Stimulated activated effector memory CD8-positive, alpha-beta T cell treated with anti-CD3 and anti-CD28 coated beads, Interleukin-12 subunit alpha, Interleukin-12 subunit beta, amount 100 ng/mL, for 72 hours (primary cell): ENCODE data around the gene MAGI3.

Source experiments
- ATAC-seq: fragments of 150-1000 bp; cut with Tn5 transposase; 2 replicates; pipeline ENCODE4 v1.10.0; 2021
- DNase-seq, 2 donors: peaks; one replicate each; pipeline ENCODE4 v3.0.0; 2021 to 2022; ENCODE audit warnings: low spot score in 2 of 2
- H3K27ac Mint-ChIP-seq: one replicate; pipeline ENCODE4 v1.8.0; 2022; ENCODE audit warnings: mild to moderate bottlenecking, mixed read lengths
- H3K36me3 Mint-ChIP-seq: one replicate; pipeline ENCODE4 v1.8.0; 2022; ENCODE audit warnings: mild to moderate bottlenecking, mixed read lengths
- H3K4me1 Mint-ChIP-seq: one replicate; pipeline ENCODE4 v1.8.0; 2022; ENCODE audit warnings: mixed read lengths
- H3K4me3 Mint-ChIP-seq: one replicate; pipeline ENCODE4 v1.8.0; 2022; ENCODE audit warnings: mild to moderate bottlenecking, mixed read lengths
- H3K9me3 Mint-ChIP-seq: one replicate; pipeline ENCODE4 v1.8.0; 2022; ENCODE audit warnings: mixed read lengths

MAGI3 gene

DNA sequence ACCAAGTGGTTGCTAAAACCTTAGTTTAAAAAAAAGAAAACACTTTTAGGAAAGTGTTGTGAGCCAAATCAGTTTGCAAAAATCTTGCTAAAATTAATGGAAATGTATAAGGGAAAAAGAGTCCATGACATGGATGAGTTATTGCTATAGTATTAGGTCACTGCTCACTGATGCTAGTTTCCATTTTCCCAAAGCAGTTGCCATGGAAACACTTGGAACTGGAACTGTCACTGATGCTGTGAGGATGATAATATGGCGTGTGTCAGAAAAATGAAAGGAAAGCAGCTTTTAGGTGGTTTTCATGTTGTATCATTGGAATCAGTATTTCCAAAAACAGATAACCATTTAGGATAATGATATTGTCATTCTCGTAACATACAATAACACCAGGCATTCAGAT is 264.6 kb downstream of the MAGI3 start:
- Mint-ChIP-seq H3K27ac (no peak overlapping the region), H3K9me3 (no peaks in the 10 kb centered on the region), H3K4me1 (no peaks in the 10 kb centered on the region), H3K36me3 (no peaks in the 10 kb centered on the region), H3K4me3 (no peak overlapping the region)
- ATAC-seq (no peak), DNase-seq (no peak)

DNA sequence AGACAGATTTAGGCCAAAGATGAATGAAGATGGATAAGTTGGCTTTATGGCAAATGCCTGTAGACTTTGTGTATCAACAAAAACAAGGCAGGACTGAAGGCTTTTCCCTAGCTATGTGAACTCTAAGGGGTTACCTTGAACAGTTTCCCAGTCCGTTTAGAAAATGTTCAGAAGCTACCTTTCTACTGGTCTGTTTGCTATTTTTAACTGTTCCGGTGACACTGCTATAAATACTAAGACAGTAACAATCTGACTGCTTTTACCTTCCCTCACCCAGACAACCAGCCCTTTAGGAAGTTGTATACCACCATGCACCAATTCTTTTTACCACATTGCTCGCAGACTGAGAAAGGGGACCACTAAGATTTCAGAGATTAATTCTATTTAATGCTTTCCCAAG is 266.8 kb downstream of the MAGI3 start:
- no peaks in the 10 kb centered on the region for H3K4me1 Mint-ChIP-seq
- H3K27ac Mint-ChIP-seq = no peak overlapping the region
- DNase-seq (no peak), ATAC-seq (no peak)
- no peaks in the 10 kb centered on the region for H3K36me3 Mint-ChIP-seq
- H3K4me3 Mint-ChIP-seq = no peak overlapping the region
- H3K9me3 Mint-ChIP-seq = no peaks in the 10 kb centered on the region

DNA sequence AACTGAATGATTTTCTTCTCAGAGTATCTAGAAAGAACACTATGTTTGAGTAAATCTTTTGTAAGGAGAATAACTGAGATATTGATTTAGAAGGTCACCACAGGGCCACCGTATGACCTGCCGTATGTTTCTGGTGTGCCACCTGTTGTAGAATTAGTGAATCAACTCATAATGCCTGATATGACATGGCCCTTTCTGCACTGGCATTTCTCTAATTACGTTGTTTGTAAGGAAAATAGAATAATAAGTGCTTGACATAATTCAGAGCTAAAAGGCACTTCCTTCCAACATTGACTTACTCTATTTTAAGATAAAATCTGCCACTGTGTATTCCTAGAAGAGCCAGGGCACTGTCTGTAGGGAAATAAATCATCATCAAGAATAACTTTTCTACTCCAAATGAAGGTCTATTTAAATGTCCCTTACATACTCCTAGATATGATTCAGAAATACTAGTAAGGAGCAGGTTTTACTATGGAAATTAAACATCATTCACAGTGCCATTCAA is 267.3 kb downstream of the MAGI3 start:
- DNase-seq = no peak
- Mint-ChIP-seq H3K9me3 (no peaks in the 10 kb centered on the region), H3K36me3 (no peaks in the 10 kb centered on the region), H3K4me1 (no peaks in the 10 kb centered on the region), H3K4me3 (no peak overlapping the region), H3K27ac (no peak overlapping the region)
- no peak for ATAC-seq

DNA sequence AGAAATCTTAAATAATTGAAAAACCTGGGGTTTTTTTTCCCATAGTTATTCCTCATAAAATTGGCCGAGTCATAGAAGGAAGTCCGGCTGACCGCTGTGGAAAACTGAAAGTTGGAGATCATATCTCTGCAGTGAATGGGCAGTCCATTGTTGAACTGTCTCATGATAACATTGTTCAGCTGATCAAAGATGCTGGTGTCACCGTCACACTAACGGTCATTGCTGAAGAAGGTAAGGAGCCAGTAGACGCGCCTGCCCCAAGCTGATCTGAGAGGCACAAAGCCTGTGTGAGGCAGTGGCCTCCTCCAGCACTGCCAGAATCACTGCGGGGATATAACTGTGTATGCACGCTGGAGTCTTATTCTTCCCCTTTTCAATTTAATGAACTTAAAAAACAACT is 268.7 kb downstream of the MAGI3 start:
- DNase-seq (no peak), ATAC-seq (no peak)
- Mint-ChIP-seq H3K9me3 (no peaks in the 10 kb centered on the region), H3K4me1 (no peaks in the 10 kb centered on the region), H3K27ac (no peak overlapping the region), H3K36me3 (no peaks in the 10 kb centered on the region), H3K4me3 (no peak overlapping the region)

DNA sequence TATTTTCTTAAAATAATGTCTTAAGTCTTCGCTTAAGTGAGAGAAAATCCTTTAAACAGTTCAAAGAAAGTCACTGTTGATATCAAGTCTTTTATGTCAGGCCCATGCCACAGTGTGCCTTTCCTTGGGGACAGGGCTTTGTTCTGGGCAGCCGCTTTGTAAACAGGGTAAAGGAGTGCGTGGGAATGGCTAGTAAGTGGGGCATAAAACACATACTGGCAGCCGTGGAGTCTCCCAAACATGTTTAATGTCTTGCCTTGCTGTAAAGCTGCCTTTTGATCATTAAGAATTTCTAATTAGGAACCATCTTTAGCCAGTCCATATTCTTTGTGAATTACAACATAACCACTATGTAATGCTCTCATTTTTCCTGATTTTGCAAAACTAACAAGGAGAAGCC is 269.2 kb downstream of the MAGI3 start:
- H3K36me3 Mint-ChIP-seq = no peaks in the 10 kb centered on the region
- DNase-seq = no peak
- H3K4me3 Mint-ChIP-seq = no peak overlapping the region

DNA sequence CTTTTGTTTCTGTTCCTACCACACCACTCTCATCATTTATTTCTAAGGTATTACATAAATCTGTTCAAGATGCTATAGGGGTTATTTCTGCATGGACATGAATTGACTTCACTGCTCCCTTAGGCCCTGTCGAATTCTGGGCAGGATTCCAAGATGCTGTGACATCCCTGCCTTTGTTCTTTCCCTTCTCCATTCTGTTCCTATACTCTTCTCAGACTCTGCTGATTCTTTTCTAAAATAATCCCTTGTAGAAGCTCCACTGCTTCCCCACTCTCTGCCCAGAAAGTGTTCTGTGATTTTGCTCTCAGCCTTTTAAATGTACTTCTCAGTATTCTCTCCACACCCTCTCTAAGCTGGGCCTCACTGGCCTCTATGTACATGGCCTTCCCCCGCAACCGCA is 269.8 kb downstream of the MAGI3 start:
- H3K4me3 Mint-ChIP-seq = no peak overlapping the region
- no peaks in the 10 kb centered on the region for H3K4me1 Mint-ChIP-seq
- DNase-seq = no peak
- no peaks in the 10 kb centered on the region for H3K9me3 Mint-ChIP-seq
- no peak overlapping the region for H3K27ac Mint-ChIP-seq
- H3K36me3 Mint-ChIP-seq = no peaks in the 10 kb centered on the region
- ATAC-seq = no peak

More for the DNA sequence above, 269.2 kb downstream of the MAGI3 start:
- Mint-ChIP-seq H3K27ac (no peak overlapping the region), H3K4me1 (no peaks in the 10 kb centered on the region), H3K9me3 (no peaks in the 10 kb centered on the region)
- ATAC-seq = no peak

DNA sequence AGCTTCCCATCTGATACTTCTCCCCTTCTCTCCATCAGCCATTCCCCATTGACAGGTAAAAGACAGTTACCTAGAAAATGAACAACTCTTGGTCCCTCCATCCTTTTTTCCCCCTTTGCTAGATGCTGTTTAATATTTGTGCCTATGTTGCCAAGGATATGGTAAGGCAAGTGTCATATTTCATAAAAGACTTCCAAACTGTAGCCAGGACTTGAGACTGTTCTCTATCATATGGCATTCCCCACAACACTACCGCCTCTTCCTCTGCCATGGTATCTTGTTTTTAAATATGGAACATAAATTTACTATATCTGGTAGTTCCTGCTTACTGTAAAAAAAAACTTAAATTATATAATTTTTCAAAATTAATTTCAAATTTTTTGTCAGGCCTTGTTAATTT is 271.8 kb downstream of the MAGI3 start:
- H3K9me3 Mint-ChIP-seq = no peaks in the 10 kb centered on the region
- H3K36me3 Mint-ChIP-seq = no peaks in the 10 kb centered on the region
- no peaks in the 10 kb centered on the region for H3K4me1 Mint-ChIP-seq
- no peak for DNase-seq
- H3K4me3 Mint-ChIP-seq = no peak overlapping the region
- H3K27ac Mint-ChIP-seq = no peak overlapping the region
- ATAC-seq = no peak

DNA sequence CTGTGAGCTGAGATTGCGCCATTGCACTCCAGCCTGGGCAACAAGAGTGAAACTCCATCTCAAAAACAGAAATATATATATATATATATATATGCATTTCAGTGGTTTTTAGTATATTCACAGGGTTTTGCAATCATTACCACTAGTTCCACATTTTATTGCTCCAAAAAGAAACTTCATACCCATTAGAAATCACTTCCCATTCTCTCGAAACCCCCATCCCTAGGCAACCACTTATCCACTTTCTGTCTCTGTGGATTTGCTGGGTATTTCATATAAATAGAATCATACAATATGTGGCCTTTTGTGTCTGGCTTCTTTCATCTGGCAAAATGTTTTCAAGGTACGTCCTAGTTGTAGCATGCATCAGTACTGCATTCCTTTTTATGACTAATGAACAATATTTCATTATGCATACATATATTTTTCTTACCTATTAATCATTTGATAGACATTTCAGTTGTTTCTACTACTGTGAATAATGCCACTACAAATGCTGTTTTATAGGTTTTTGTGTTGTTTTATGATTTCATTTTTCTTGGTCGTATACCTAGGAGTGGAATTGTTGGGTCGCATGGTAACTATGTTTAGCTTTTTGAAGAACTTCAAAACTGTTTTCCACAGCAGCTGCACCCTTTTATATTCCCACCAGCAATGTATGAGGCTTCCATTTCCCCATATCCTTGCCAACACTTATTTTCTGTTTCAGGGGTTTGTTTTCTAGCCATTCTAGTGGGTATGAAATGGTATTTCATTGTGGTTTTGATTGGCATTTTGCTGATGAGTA is 273.0 kb downstream of the MAGI3 start:
- Mint-ChIP-seq H3K4me3 (no peak overlapping the region), H3K36me3 (no peaks in the 10 kb centered on the region), H3K9me3 (no peaks in the 10 kb centered on the region), H3K27ac (no peak overlapping the region), H3K4me1 (no peaks in the 10 kb centered on the region)
- DNase-seq (no peak), ATAC-seq (no peak)

DNA sequence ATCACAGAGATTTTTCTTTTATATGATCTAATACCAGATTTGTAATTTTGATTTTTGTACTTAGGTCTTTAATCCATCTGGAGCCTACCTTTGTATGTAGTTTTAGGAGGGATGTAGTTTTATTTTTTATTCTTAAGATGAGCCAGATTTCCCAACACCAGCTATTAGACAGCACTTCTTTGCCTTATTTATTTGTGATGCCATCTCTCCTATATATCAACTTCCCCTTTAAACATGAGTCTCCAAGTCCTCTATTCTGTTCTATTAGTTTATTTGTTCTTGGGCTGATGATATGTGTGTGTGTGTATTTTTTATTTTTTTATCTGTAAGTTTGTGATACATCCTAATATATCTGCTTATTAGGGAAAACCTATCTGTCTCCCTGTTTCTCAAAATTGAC is 274.8 kb downstream of the MAGI3 start:
- Mint-ChIP-seq H3K27ac (no peak overlapping the region), H3K9me3 (no peaks in the 10 kb centered on the region), H3K36me3 (no peaks in the 10 kb centered on the region), H3K4me1 (no peaks in the 10 kb centered on the region), H3K4me3 (no peak overlapping the region)
- DNase-seq (no peak), ATAC-seq (no peak)

DNA sequence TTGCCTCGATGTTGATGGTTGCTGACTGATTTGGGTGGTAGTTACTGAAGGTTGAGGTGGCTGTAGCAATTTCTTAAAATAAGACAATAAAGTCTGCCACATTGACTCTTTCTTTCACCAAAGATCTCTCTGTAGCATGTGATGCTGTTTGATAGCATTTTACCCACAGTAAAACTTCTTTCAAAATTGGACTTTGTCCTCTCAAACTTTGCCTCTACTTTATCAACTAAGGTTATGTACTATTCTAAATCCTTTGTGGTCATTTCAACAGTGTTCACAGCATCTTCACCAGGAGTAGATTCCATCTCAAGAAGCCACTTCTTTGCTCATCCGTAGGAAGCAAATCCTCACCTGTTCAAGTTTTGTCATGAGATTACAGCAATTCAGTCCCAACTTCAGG is 275.8 kb downstream of the MAGI3 start:
- DNase-seq = no peak
- Mint-ChIP-seq H3K27ac (no peak overlapping the region), H3K4me3 (no peak overlapping the region), H3K36me3 (no peaks in the 10 kb centered on the region), H3K4me1 (no peaks in the 10 kb centered on the region), H3K9me3 (no peaks in the 10 kb centered on the region)
- no peak for ATAC-seq

DNA sequence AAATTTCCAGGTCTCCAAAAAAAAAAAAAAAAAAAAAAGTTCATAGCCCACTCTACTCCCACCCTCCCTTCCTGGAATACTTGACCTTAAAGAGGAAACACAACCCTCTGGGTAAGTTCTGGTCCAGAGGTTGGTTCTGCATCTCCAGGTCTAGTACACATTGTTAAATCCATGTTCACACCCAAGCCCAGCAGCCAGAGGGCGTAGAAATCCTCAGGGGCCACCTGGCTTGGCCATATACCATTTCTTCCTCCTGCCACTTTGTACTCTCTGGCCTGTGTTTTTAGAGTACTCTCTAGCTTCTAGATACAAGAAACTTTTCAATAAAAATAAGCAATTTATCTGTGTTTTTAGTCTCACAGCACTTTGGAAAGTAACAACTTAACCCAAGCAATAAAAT is 279.7 kb downstream of the MAGI3 start:
- Mint-ChIP-seq H3K36me3 (no peaks in the 10 kb centered on the region), H3K4me3 (no peak overlapping the region)

DNA sequence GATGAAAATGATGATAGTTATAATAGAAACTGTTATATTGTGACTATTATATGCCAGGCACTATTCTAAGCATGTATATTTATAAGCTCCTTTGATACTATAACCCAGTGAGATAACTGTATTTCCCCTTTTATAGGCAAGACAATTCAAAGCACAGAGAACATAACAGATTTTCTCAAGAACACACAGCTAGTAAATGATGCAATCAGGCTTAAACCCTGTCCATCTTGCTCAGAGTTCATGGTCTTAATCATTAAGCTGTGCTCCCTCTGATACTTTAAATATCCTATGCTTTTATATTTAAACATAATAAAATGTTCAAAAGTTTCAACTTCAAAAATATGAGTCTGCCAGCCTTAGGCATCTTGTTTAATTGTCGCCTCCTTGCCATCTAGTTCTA is 280.3 kb downstream of the MAGI3 start:
- no peaks in the 10 kb centered on the region for H3K36me3 Mint-ChIP-seq
- H3K4me1 Mint-ChIP-seq = no peaks in the 10 kb centered on the region
- no peak overlapping the region for H3K4me3 Mint-ChIP-seq
- H3K27ac Mint-ChIP-seq = no peak overlapping the region
- H3K9me3 Mint-ChIP-seq = no peaks in the 10 kb centered on the region
- ATAC-seq (no peak), DNase-seq (no peak)

More for the DNA sequence above, 279.7 kb downstream of the MAGI3 start:
- DNase-seq (no peak), ATAC-seq (no peak)
- H3K4me1 Mint-ChIP-seq = no peaks in the 10 kb centered on the region
- H3K9me3 Mint-ChIP-seq = no peaks in the 10 kb centered on the region
- no peak overlapping the region for H3K27ac Mint-ChIP-seq

DNA sequence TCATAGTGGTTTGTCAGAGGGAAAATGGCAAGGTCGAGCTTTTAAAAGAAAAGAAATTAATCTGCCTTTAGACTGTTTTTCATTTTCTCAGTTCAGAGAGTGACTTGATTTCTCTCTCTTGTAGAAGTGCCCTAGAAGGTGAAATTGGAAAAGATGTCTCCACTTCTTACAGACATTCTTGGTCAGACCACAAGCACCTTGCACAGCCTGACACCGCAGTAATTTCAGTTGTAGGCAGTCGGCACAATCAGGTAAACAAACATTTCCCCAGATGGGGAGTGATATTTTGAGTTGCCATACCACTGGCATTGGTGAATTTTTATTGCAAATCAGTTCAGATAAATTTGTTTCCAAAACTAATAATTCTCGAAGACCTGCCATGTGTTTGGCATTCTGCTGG is 282.2 kb downstream of the MAGI3 start:
- H3K27ac Mint-ChIP-seq = no peak overlapping the region
- DNase-seq = no peak

DNA sequence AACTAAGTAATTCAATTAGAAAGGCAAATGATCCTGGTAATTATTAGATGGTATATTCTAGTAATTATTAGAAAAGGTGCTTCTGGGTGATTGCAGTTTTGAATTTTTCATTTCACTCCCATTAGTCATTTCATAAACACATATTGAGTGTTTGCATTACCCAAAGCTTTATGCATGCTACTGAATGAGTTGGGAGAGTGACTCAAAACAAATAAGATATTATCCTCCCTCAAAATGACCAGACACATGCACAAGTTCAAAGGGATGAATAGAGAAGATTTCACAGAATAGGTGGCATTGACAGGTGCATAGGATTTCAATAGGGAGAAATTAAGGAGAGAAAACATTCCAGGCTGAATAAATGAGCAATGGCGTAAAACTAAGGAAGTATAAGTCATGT is 284.3 kb downstream of the MAGI3 start:
- Mint-ChIP-seq H3K36me3 (no peaks in the 10 kb centered on the region), H3K9me3 (no peaks in the 10 kb centered on the region), H3K4me1 (no peaks in the 10 kb centered on the region), H3K4me3 (no peak overlapping the region), H3K27ac (peak overlapping the region; percentile 1)
- DNase-seq (no peak), ATAC-seq (peak; percentile 51)

More for the DNA sequence above, 282.2 kb downstream of the MAGI3 start:
- no peak for ATAC-seq
- Mint-ChIP-seq H3K36me3 (no peaks in the 10 kb centered on the region), H3K4me1 (no peaks in the 10 kb centered on the region), H3K4me3 (no peak overlapping the region), H3K9me3 (no peaks in the 10 kb centered on the region)

DNA sequence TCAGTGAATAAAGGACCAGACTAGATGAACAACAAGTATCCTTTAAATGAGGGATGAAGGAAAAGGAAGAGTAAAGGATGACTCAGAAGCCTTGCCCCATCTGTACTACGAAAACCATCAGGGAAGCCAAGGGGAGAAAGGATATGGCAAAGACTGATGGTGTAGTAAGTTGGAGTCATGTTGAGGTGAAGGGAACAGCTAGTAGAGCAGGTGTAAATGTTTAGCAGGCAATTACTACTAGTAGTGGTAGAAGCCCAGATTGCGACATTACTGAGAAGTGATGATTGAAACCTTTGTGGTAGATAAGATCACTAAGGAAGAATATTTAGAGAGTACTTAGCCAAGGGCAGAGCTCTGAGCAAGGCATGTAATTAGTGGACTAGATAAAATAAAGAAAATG is 285.0 kb downstream of the MAGI3 start:
- no peak for ATAC-seq
- no peaks in the 10 kb centered on the region for H3K36me3 Mint-ChIP-seq

DNA sequence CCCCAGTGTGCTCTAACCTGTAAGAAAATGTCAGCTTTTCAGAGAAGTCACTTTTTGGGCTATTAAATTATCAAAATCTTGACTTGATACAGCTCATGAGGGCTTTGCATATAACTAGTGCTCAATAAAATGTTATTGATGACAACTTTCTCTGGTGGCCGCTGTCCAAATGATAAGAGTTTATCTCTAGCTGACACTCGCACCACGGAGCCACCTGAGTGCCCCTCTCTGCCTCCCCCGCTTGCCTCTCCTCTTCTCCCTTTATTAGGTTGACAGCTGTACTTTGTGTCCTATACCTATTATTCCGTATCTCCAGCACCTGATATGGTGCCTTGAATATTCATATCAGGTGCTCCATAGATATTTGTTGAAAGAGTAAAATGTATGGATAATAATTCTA is 286.2 kb downstream of the MAGI3 start:
- no peaks in the 10 kb centered on the region for H3K36me3 Mint-ChIP-seq
- no peak overlapping the region for H3K27ac Mint-ChIP-seq
- H3K9me3 Mint-ChIP-seq = no peaks in the 10 kb centered on the region
- DNase-seq (no peak), ATAC-seq (no peak)
- no peak overlapping the region for H3K4me3 Mint-ChIP-seq
- H3K4me1 Mint-ChIP-seq = peaks cover 5% of the 10 kb centered on the region

More for the DNA sequence above, 285.0 kb downstream of the MAGI3 start:
- Mint-ChIP-seq H3K4me1 (no peaks in the 10 kb centered on the region), H3K4me3 (no peak overlapping the region), H3K9me3 (no peaks in the 10 kb centered on the region), H3K27ac (peak overlapping the region; percentile 1)
- no peak for DNase-seq
